Calu3 (cell line): ENCODE measurements around the gene SNX8. TPM values are rescaled to one million over a fixed set of nuclear protein-coding genes. Genes with fewer than 3 reads are reported as not detected.

Source experiments
- BruUV-seq: library from RNA; stranded (reverse); fragments of 400-500 nt; replicated peaks from 2 replicates; lab custom pipeline; 2021; lab: Mats Ljungman, UMichigan
- CTCF ChIA-PET: fragments of 300-600 bp; sonication (Branson Sonifier 250); formaldehyde crosslinking; loops from one replicate; lab custom pipeline; 2022; ENCODE audit warnings: antibody characterized with exemption; lab: Charles Lee
- DNase-seq: peaks from one replicate; pipeline ENCODE4 v3.0.0; 2022
- H3K27ac Mint-ChIP-seq: one replicate; pipeline ENCODE4 v1.8.0; 2022; ENCODE audit warnings: mixed read lengths; ENCODE audit not compliant: unreplicated experiment
- H3K27me3 Mint-ChIP-seq: one replicate; pipeline ENCODE4 v1.8.0; 2022; ENCODE audit warnings: mixed read lengths; ENCODE audit not compliant: unreplicated experiment
- H3K36me3 Mint-ChIP-seq: one replicate; pipeline ENCODE4 v1.8.0; 2022; ENCODE audit warnings: mild to moderate bottlenecking, moderate library complexity, mixed read lengths; ENCODE audit not compliant: insufficient read depth, unreplicated experiment
- H3K4me1 Mint-ChIP-seq: one replicate; pipeline ENCODE4 v1.8.0; 2022; ENCODE audit warnings: mild to moderate bottlenecking, low read depth, mixed read lengths; ENCODE audit not compliant: unreplicated experiment
- H3K4me3 Mint-ChIP-seq: one replicate; pipeline ENCODE4 v1.8.0; 2022; ENCODE audit warnings: mild to moderate bottlenecking, low read depth, moderate library complexity, mixed read lengths; ENCODE audit not compliant: unreplicated experiment
- H3K9me3 Mint-ChIP-seq: one replicate; pipeline ENCODE4 v1.8.0; 2022; ENCODE audit warnings: low read depth, mixed read lengths; ENCODE audit not compliant: unreplicated experiment
- intact Hi-C: fragments of 100-400 bp; cut with micrococcal nuclease; formaldehyde crosslinking; loops from one replicate; pipeline ENCODE4 v1.10.0; 2022; ENCODE audit not compliant: unreplicated experiment
- total RNA-seq: library from RNA; stranded (reverse); gene quantifications from 2 replicates; pipeline ENCODE4 v1.2.3, GENCODE V29; 2022
- TF ChIP-seq, protein P1 (sequence below): fragments of 200-600 bp; IDR thresholded peaks from one replicate; pipeline ENCODE4 v1.8.0; 2022; ENCODE audit warnings: antibody characterized with exemption; ENCODE audit not compliant: unreplicated experiment

Gene SNX8
- total RNA-seq, 1 experiment from 2014 or later, result 57.0 TPM

DNA sequence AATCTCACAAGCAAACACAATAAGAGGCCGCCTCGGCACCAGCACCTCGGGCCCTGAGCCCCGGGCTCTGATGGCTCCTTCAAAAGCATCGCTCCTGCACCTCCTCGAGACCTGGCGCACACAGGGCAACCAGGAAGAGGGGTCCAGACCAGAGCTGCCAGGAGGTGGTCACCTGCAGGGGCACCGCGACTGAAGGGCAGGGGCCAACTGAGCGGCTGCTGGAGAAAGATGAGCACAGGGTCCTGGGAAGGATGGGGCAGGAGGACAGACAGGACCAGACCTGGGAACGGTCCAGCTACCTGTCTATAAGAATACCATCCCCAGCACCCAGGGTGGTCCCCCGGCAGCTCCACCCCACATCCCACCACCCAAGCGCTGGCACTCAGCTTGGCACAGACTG lies 102.3 kb downstream of the SNX8 start:
- DNase-seq, result no peak
- H3K27ac Mint-ChIP-seq, result no peak overlapping the region
- no peaks in the 10 kb centered on the region for H3K9me3 Mint-ChIP-seq
- BruUV-seq, result no TSS peak
- intact Hi-C loops, result no loop called here
- CTCF ChIA-PET, result no interaction called here
- H3K27me3 Mint-ChIP-seq, result no peaks in the 10 kb centered on the region
- H3K4me1 Mint-ChIP-seq, result no peaks in the 10 kb centered on the region
- peaks cover 32% of the 10 kb centered on the region for H3K36me3 Mint-ChIP-seq
- TF ChIP-seq, protein P1, sequence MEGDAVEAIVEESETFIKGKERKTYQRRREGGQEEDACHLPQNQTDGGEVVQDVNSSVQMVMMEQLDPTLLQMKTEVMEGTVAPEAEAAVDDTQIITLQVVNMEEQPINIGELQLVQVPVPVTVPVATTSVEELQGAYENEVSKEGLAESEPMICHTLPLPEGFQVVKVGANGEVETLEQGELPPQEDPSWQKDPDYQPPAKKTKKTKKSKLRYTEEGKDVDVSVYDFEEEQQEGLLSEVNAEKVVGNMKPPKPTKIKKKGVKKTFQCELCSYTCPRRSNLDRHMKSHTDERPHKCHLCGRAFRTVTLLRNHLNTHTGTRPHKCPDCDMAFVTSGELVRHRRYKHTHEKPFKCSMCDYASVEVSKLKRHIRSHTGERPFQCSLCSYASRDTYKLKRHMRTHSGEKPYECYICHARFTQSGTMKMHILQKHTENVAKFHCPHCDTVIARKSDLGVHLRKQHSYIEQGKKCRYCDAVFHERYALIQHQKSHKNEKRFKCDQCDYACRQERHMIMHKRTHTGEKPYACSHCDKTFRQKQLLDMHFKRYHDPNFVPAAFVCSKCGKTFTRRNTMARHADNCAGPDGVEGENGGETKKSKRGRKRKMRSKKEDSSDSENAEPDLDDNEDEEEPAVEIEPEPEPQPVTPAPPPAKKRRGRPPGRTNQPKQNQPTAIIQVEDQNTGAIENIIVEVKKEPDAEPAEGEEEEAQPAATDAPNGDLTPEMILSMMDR, result no peak
- H3K4me3 Mint-ChIP-seq, result no peak overlapping the region

DNA sequence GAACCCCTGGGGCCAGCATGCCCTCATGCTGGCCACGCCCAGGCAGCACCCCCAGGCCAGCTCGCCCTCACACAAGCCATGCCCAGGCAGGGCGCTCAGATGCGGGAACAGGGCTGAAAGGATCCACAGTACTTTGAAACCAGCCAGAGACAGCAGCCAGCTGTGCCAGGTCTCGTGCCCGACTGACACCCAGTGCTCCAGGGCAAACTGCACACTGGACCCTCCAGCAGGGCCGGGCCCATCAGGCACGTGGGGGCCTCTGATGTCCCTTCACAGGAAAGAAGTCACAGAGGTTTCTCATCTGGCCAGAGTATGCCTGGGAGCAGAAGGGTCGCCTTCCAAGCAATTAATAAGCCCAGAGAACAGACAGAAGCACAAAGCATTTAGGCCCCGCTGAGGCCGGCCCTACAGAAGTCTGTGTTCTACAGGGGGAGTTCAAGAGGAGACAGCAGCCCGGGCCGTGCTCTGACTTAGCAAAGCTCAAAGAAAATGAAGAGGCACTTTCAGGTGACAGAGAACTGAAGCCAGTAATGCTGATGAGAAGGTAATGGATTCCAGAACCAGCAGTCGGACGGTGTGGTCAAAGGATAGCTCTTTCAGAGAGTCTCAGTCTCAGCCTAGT lies 102.9 kb downstream of the SNX8 start:
- CTCF ChIA-PET, result no interaction called here
- TF ChIP-seq, protein P1, result no peak
- H3K4me1 Mint-ChIP-seq, result no peaks in the 10 kb centered on the region
- intact Hi-C loops, result no loop called here
- no peaks in the 10 kb centered on the region for H3K9me3 Mint-ChIP-seq
- BruUV-seq, result no TSS peak
- H3K4me3 Mint-ChIP-seq, result no peak overlapping the region
- H3K27me3 Mint-ChIP-seq, result no peaks in the 10 kb centered on the region
- no peak for DNase-seq
- peaks cover 27% of the 10 kb centered on the region for H3K36me3 Mint-ChIP-seq
- no peak overlapping the region for H3K27ac Mint-ChIP-seq

DNA sequence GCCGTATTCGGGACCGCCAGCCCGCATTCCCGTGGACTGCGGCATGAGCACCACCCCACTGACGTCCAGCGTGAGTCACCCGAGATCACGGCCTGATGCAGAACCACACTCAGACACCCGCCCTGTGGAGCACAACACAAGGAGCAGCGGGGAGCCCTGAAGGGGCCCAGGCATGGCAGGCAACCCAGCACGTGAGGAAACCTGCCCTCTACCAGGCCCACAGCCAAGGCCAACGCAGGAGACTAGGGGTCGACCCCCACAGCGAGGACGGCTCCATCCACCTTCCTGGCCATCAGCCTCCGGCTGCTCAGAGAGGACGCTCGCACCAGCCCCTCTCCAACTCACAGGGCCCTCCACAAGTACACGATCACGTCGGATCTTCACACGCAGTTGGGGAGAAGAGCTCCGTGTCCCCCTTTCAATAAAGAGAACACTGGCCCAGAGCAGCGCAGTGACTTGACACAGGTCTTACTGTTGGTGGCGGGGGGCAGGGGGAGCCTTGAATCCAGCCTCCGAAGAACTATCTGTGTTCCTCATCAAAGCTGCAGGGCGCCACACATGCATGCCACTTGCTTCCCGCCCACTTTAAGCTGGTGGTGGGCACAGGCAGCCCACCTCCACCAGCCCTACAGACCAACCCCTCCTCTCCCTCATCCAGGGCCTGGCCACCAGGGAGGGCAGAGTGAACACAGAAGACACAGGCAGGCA lies 103.5 kb downstream of the SNX8 start:
- no peaks in the 10 kb centered on the region for H3K9me3 Mint-ChIP-seq
- BruUV-seq, result no TSS peak
- TF ChIP-seq, protein P1, result no peak
- peaks cover 21% of the 10 kb centered on the region for H3K36me3 Mint-ChIP-seq
- H3K4me1 Mint-ChIP-seq, result no peaks in the 10 kb centered on the region
- no peak for DNase-seq
- intact Hi-C loops, result no loop called here
- no peaks in the 10 kb centered on the region for H3K27me3 Mint-ChIP-seq
- CTCF ChIA-PET, result no interaction called here
- no peak overlapping the region for H3K27ac Mint-ChIP-seq
- H3K4me3 Mint-ChIP-seq, result no peak overlapping the region

DNA sequence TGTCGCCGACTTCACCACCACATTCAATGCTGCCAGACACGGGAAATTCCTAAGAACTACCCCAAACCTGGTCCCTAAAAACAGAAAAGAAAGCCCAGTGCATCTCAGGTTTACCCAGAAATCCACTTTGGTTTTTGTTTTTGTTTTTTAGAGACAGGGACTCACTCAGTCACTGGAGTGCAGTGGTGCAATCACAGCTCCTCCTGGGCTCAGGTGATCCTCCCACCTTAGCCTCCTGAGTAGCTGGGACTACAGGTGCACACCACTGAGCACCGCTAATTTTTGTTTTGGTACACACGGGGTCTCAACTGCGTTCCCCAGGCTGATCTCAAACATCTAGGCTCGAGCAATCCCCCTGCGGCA lies 104.3 kb downstream of the SNX8 start:
- Mint-ChIP-seq H3K9me3 (no peaks in the 10 kb centered on the region), H3K27me3 (no peaks in the 10 kb centered on the region), H3K27ac (no peak overlapping the region), H3K4me1 (no peaks in the 10 kb centered on the region), H3K4me3 (no peak overlapping the region), H3K36me3 (peaks cover 13% of the 10 kb centered on the region)
- CTCF ChIA-PET, result interaction anchor here (0.8 to 1.0 kb wide), 2 partner anchors 140 to 628 kb away, joined by 3 read pairs; no protein-coding TSS in a partner anchor
- TF ChIP-seq, protein P1, result no peak
- no peak for DNase-seq
- intact Hi-C loops, result no loop called here
- BruUV-seq, result no TSS peak
